K562 (cell line): ENCODE measurements around the gene LYPD4. TPM values are rescaled to one million over a fixed set of nuclear protein-coding genes. Genes with fewer than 3 reads are reported as not detected.
A peak's percentile ranks its signal among the peaks of the same experiment; 100 is the strongest.

Experiments
- ATAC-seq: fragments of 200-7000 bp; cut with Tn5 transposase; 3 replicates; pipeline ENCODE4 v1.9.1; 2020; ENCODE audit warnings: moderate library complexity
- BruUV-seq: library from RNA; stranded (reverse); fragments of 400-500 nt; replicated peaks from 2 replicates; lab custom pipeline; 2021; lab: Mats Ljungman, UMichigan
- CTCF ChIA-PET: fragments of 300-600 bp; formaldehyde crosslinking; extraction: SDS; loops from one replicate; lab custom pipeline; 2021; ENCODE audit warnings: low intra/inter-chr PET ratio; lab: Yijun Ruan, JAX
- POLR2A ChIA-PET: fragments of 300-600, 350-650 bp; sonication (Branson Sonifier 250); formaldehyde crosslinking; extraction: SDS; loops from one replicate; lab custom pipeline; 2021; ENCODE audit warnings: antibody characterized with exemption, inconsistent platforms; lab: Yijun Ruan, JAX
- DNase-seq, 4 experiments: peaks; one replicate each; pipeline versions ENCODE4 v3.0.0 to v3.0.0-alpha.2; 2011 to 2018; ENCODE audit warnings: low spot score in 3 of 4, mixed read lengths in 3 of 4; ENCODE audit errors: extremely low read depth in 1 of 4
- FAIRE-seq: peaks from 2 replicates; lab custom pipeline; 2011; peaks lifted over from hg19 to GRCh38; lab: Jason Lieb, UNC
- H2AFZ ChIP-seq: 2 replicates; pipeline ENCODE4 v1.6.0; 2011; ENCODE audit warnings: low read depth, low read length, control low read depth, inconsistent platforms
- H3K27ac ChIP-seq: fragments of 200-600 bp; 3 replicates; pipeline ENCODE4 v1.8.0; 2011; ENCODE audit warnings: low read depth, mild to moderate bottlenecking, control low read depth, inconsistent platforms, low read length, moderate library complexity, mixed read lengths; ENCODE audit errors: extremely low read depth
- H3K27me3 ChIP-seq, 2 experiments: fragments of 300-600 bp in 1 of 2; 2 replicates in 1 of 2; 3 replicates in 1 of 2; pipeline versions ENCODE4 v1.6.0 to v1.8.0; 2011; ENCODE audit warnings: inconsistent platforms in 2 of 2, low read length in 2 of 2, mild to moderate bottlenecking in 1 of 2, mixed read lengths in 1 of 2, moderate library complexity in 1 of 2; ENCODE audit not compliant: control insufficient read depth in 2 of 2, insufficient read depth in 2 of 2
- H3K36me3 ChIP-seq: fragments of 300-600 bp; 3 replicates; pipeline ENCODE4 v1.8.0; 2011; ENCODE audit warnings: mild to moderate bottlenecking, low read length, inconsistent platforms; ENCODE audit not compliant: control insufficient read depth, insufficient read depth
- H3K4me1 ChIP-seq, 2 experiments: fragments of 200-600 bp in 1 of 2; replicated peaks in 1 of 2; 2 replicates in 1 of 2; 3 replicates in 1 of 2; pipeline versions ENCODE4 v1.5.1 to v1.8.0; 2011; ENCODE audit warnings: inconsistent platforms in 2 of 2, low read length in 2 of 2, mild to moderate bottlenecking in 1 of 2, mixed read lengths in 1 of 2, moderate library complexity in 1 of 2; ENCODE audit not compliant: control insufficient read depth in 2 of 2, insufficient read depth in 2 of 2
- H3K4me2 ChIP-seq: 2 replicates; pipeline ENCODE4 v1.6.1; 2011; ENCODE audit warnings: low read length, control low read depth, inconsistent platforms, mixed read lengths; ENCODE audit not compliant: insufficient read depth
- H3K4me3 ChIP-seq: fragments of 200-600 bp; sonication (generic), shearing (Covaris generic); 2 replicates; pipeline ENCODE4 v1.5.1; 2016; ENCODE audit warnings: control low read depth, inconsistent platforms
- H3K79me2 ChIP-seq: fragments of 200-600 bp; 3 replicates; pipeline ENCODE4 v1.8.0; 2011; ENCODE audit warnings: low read length, inconsistent platforms; ENCODE audit not compliant: control insufficient read depth, insufficient read depth
- H3K9ac ChIP-seq, 2 experiments: 2 replicates each; pipeline versions ENCODE4 v1.6.0 to v1.6.1; 2011; ENCODE audit warnings: low read depth in 2 of 2, low read length in 2 of 2, control low read depth in 1 of 2, inconsistent platforms in 1 of 2, mild to moderate bottlenecking in 1 of 2, mixed read lengths in 1 of 2; ENCODE audit not compliant: insufficient read depth in 1 of 2
- H3K9me1 ChIP-seq: one replicate; pipeline ENCODE4 v1.6.0; 2011; ENCODE audit warnings: inconsistent platforms, mild to moderate bottlenecking, low read length, moderate library complexity; ENCODE audit not compliant: control insufficient read depth, insufficient read depth
- H3K9me3 ChIP-seq: replicated peaks from 2 replicates; pipeline ENCODE4 v1.5.1; 2011; ENCODE audit warnings: low read depth, low read length, inconsistent platforms; ENCODE audit not compliant: control insufficient read depth, insufficient read depth
- H4K20me1 ChIP-seq: replicated peaks from 2 replicates; pipeline ENCODE4 v1.6.1; 2011; ENCODE audit warnings: low read length, inconsistent platforms, mixed read lengths; ENCODE audit not compliant: control insufficient read depth, insufficient read depth
- TOE1 ChIP-seq, 2 experiments: fragments of 450-650 bp in 1 of 2; sonication (generic) in 1 of 2; formaldehyde crosslinking in 1 of 2; IDR thresholded peaks; 2 replicates each; pipeline versions ENCODE4 v1.7.1 to v1.8.0; 2016 to 2022; ENCODE audit warnings: borderline replicate concordance in 2 of 2, mild to moderate bottlenecking in 2 of 2, antibody characterized with exemption in 1 of 2, inconsistent platforms in 1 of 2, low read depth in 1 of 2, missing genetic modification reagents in 1 of 2, moderate library complexity in 1 of 2
- ZBTB17 ChIP-seq: fragments of 450-650 bp; formaldehyde crosslinking; IDR thresholded peaks from 2 replicates; pipeline ENCODE4 v1.4.0; 2020; ENCODE audit warnings: mild to moderate bottlenecking
- ZC3H4 ChIP-seq: sonication (generic); formaldehyde crosslinking; IDR thresholded peaks from 2 replicates; pipeline ENCODE4 v1.9.0; 2021; ENCODE audit warnings: missing genetic modification reagents, borderline replicate concordance
- ZNF699 ChIP-seq: fragments of 250-450 bp; sonication (Bioruptor Pico); IDR thresholded peaks from 2 replicates; pipeline ENCODE4 v1.8.0; 2021; ENCODE audit warnings: mild to moderate bottlenecking, moderate library complexity; ENCODE audit not compliant: insufficient replicate concordance
- WGBS: fragments of 100-300 bp; shearing (Covaris generic); methylation state at CpG from one replicate; pipeline ENCODE4 v1.1.6; 2016; ENCODE audit warnings: low coverage, mixed read lengths; ENCODE audit not compliant: insufficient coverage; ENCODE audit errors: missing lambda C conversion rate; 5-methylcytosine and 5-hydroxymethylcytosine counted together
- in situ Hi-C: fragments of 300-500 bp; cut with MboI; formaldehyde crosslinking; loops from 4 replicates; pipeline ENCODE4 v1.15.0; 2018; ENCODE audit warnings: inconsistent platforms, mixed read lengths
- intact Hi-C: fragments of 100-400 bp; cut with micrococcal nuclease; formaldehyde crosslinking; loops from 2 replicates; pipeline ENCODE4 v1.14.2; 2022
- polyA plus RNA-seq, 8 experiments: library from polyadenylated mRNA; depleted of rRNA in 4 of 8; stranded (reverse) in 5 of 8; unstranded in 3 of 8; fragments of >200 nt; fragmentation: Nextera tagmentation in 2 of 8; fragmentation: Illumina TruSeq in 1 of 8; extraction: Ambion mirVana in 2 of 8; extraction: Trizol in 1 of 8; gene quantifications; 2 replicates each; pipeline versions ENCODE4 v1.2.1 to v1.2.3, GENCODE V29; 2011 to 2014; ENCODE audit warnings: inconsistent platforms in 1 of 8, missing spikeins in 1 of 8
- total RNA-seq, 7 experiments: library from RNA; depleted of rRNA in 6 of 7; stranded (reverse); fragments of >200 nt in 6 of 7; fragmentation: Illumina TruSeq in 2 of 7; extraction: Trizol in 2 of 7; gene quantifications; 2 replicates each; pipeline versions ENCODE4 v1.2.1 to v1.2.3, GENCODE V29; 2011 to 2021; ENCODE audit warnings: low replicate concordance in 1 of 7
- TF ChIP-seq, protein P1 (sequence below): fragments of 250-450 bp; sonication (Bioruptor Pico); IDR thresholded peaks from 2 replicates; pipeline ENCODE4 v1.4.0; 2020
- TF ChIP-seq, protein P2 (sequence below): fragments of 450-650 bp; formaldehyde crosslinking; IDR thresholded peaks from 2 replicates; pipeline ENCODE4 v1.4.0; 2020; ENCODE audit warnings: mild to moderate bottlenecking, moderate library complexity
- TF ChIP-seq, protein P3 (sequence below): sonication (generic); formaldehyde crosslinking; IDR thresholded peaks from 2 replicates; pipeline ENCODE4 v1.9.0; 2022; ENCODE audit warnings: mild to moderate bottlenecking, missing genetic modification reagents

The LYPD4 gene
- total and polyA plus RNA-seq, 9 of the 15 experiments (the other 6 are each of a cell fraction or from before 2014, with no cell fraction given), result 0.11 TPM; not detected in 8

DNA sequence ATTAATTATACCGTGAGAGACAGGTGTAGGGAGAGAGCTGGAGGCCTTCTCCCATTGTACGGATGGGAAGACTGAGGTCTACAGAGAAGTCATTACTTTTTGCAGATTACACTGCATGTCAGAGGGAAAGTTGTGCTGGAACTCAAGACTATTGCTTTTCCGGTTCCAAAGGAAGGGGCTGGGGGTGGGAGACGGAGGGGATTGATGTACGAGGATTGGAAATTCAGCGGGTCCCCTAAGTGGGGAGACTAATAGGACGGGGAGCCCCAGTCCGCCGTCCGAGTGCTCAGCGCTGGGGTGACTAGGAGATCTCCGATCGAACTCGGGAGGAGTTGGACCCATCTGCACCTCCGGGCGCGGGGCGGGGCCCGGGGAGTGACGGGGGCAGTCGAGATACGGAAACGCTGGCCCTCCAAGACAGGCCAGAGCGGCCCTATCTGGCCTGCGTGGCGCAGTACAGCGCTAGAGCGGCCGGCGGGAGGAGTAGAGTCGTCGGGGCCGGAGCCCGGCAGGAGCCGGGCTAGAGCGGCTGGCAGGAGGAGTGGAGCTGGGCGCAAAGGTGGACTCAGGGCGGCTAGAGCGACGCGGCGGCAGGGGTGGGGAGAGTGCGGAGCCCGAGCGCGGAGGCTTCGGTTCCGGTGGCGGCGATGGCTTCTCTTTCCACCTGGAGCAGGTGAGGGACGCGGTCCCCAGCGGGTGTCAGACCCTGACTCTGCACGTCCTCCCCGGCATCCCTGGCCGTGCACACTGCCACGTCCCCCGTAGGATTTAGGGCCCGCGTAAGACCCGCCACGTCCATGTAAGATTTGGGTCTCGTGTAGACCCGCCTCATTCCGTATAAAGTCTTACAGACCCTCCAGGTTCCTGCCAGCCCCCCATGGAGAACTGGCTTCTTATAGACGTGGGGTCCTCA, 39.6 kb upstream of the LYPD4 start (continued):
- TF ChIP-seq, protein P1, sequence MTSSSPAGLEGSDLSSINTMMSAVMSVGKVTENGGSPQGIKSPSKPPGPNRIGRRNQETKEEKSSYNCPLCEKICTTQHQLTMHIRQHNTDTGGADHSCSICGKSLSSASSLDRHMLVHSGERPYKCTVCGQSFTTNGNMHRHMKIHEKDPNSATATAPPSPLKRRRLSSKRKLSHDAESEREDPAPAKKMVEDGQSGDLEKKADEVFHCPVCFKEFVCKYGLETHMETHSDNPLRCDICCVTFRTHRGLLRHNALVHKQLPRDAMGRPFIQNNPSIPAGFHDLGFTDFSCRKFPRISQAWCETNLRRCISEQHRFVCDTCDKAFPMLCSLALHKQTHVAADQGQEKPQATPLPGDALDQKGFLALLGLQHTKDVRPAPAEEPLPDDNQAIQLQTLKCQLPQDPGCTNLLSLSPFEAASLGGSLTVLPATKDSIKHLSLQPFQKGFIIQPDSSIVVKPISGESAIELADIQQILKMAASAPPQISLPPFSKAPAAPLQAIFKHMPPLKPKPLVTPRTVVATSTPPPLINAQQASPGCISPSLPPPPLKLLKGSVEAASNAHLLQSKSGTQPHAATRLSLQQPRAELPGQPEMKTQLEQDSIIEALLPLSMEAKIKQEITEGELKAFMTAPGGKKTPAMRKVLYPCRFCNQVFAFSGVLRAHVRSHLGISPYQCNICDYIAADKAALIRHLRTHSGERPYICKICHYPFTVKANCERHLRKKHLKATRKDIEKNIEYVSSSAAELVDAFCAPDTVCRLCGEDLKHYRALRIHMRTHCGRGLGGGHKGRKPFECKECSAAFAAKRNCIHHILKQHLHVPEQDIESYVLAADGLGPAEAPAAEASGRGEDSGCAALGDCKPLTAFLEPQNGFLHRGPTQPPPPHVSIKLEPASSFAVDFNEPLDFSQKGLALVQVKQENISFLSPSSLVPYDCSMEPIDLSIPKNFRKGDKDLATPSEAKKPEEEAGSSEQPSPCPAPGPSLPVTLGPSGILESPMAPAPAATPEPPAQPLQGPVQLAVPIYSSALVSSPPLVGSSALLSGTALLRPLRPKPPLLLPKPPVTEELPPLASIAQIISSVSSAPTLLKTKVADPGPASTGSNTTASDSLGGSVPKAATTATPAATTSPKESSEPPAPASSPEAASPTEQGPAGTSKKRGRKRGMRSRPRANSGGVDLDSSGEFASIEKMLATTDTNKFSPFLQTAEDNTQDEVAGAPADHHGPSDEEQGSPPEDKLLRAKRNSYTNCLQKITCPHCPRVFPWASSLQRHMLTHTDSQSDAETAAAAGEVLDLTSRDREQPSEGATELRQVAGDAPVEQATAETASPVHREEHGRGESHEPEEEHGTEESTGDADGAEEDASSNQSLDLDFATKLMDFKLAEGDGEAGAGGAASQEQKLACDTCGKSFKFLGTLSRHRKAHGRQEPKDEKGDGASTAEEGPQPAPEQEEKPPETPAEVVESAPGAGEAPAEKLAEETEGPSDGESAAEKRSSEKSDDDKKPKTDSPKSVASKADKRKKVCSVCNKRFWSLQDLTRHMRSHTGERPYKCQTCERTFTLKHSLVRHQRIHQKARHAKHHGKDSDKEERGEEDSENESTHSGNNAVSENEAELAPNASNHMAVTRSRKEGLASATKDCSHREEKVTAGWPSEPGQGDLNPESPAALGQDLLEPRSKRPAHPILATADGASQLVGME (CRISPR knock-in tag), result no peak

DNA sequence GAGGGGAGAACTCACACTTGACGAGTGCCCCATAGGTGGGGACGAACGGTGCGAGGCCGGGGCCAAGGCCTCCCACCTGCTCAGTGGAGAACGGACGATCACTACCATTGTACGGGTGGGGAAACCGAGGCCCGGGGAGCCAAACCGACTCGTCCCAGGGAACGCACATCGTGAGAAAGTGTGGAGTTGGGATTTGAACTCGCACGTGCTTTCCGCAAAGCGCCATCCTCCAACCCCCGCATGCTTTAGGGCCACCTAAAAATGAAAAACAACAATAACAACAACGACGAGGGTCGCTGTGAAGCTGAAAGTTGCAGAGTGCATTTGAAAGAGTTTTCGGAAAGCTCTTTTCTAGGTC, 39.0 kb upstream of the LYPD4 start:
- intact Hi-C loops, result no loop called here
- under 1% methylated on average over 21 of the region's 23 CpGs for WGBS
- Histone ChIP-seq H3K27ac (peak overlapping the region; percentile 78), H2AFZ (peak overlapping the region; percentile 77), H3K27me3 (no peaks in the 10 kb centered on the region), H3K4me2 (peak overlapping the region; percentile 89), H3K9ac (peak overlapping the region; percentile 76 to 95), H3K79me2 (peaks cover 40% of the 10 kb centered on the region), H3K4me1 (peaks cover 25 to 68% of the 10 kb centered on the region in 2 experiments; a peak in 4 of 5 replicates), H3K9me3 (no peaks in the 10 kb centered on the region), H3K4me3 (peak overlapping the region; percentile 70), H4K20me1 (0 out of 2 replicates have a peak, but pooled peaks cover 7% of the 10 kb centered on the region), H3K9me1 (no peaks in the 10 kb centered on the region), H3K36me3 (peaks cover 20% of the 10 kb centered on the region; the same call in 1 of the 3 replicates)
- CTCF ChIA-PET, result no interaction called here
- TSS peak; percentile 42 for BruUV-seq
- FAIRE-seq (no peak), DNase-seq (no peak), ATAC-seq (no peak)
- POLR2A ChIA-PET, result interaction anchor here (0.8 kb wide), 1 partner anchor 10 kb away, joined by 5 read pairs; no protein-coding TSS in a partner anchor
- in situ Hi-C loops, result no loop called here
- TF ChIP-seq ZC3H4, result peak; percentile 68; the same call in 1 of the 2 replicates
- TF ChIP-seq ZNF699 (CRISPR knock-in tag), result no peak
- TF ChIP-seq, protein P2, sequence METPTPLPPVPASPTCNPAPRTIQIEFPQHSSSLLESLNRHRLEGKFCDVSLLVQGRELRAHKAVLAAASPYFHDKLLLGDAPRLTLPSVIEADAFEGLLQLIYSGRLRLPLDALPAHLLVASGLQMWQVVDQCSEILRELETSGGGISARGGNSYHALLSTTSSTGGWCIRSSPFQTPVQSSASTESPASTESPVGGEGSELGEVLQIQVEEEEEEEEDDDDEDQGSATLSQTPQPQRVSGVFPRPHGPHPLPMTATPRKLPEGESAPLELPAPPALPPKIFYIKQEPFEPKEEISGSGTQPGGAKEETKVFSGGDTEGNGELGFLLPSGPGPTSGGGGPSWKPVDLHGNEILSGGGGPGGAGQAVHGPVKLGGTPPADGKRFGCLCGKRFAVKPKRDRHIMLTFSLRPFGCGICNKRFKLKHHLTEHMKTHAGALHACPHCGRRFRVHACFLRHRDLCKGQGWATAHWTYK (CRISPR knock-in tag), result no peak
- no peak for TF ChIP-seq ZBTB17
- TF ChIP-seq TOE1 (IDR thresholded peaks at IDR 0.05; ENCODE audit: borderline replicate concordance), result no peak
- TF ChIP-seq TOE1 (CRISPR knock-in tag; IDR thresholded peaks at IDR 0.05; ENCODE audit: borderline replicate concordance, low read depth), result 0 out of 2 replicates have a peak, but pooled peaks have one; percentile 49
- TF ChIP-seq, protein P3, sequence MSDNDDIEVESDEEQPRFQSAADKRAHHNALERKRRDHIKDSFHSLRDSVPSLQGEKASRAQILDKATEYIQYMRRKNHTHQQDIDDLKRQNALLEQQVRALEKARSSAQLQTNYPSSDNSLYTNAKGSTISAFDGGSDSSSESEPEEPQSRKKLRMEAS (CRISPR knock-in tag), result peak; percentile 80
